K562 (cell line): ENCODE results near the gene DLL4. TPM values are rescaled to one million over a fixed set of nuclear protein-coding genes. Genes with fewer than 3 reads are reported as not detected.
A peak's percentile ranks its signal among the peaks of the same experiment; 100 is the strongest.

Experiments
- ATAC-seq: fragments of 200-7000 bp; cut with Tn5 transposase; 3 replicates; pipeline ENCODE4 v1.9.1; 2020; ENCODE audit warnings: moderate library complexity
- BruUV-seq: library from RNA; stranded (reverse); fragments of 400-500 nt; replicated peaks from 2 replicates; lab custom pipeline; 2021; lab: Mats Ljungman, UMichigan
- CTCF ChIA-PET: fragments of 300-600 bp; formaldehyde crosslinking; extraction: SDS; loops from one replicate; lab custom pipeline; 2021; ENCODE audit warnings: low intra/inter-chr PET ratio; lab: Yijun Ruan, JAX
- POLR2A ChIA-PET: fragments of 300-600, 350-650 bp; sonication (Branson Sonifier 250); formaldehyde crosslinking; extraction: SDS; loops from one replicate; lab custom pipeline; 2021; ENCODE audit warnings: antibody characterized with exemption, inconsistent platforms; lab: Yijun Ruan, JAX
- DNase-seq, 4 experiments: peaks; one replicate each; pipeline versions ENCODE4 v3.0.0 to v3.0.0-alpha.2; 2011 to 2018; ENCODE audit warnings: low spot score in 3 of 4, mixed read lengths in 3 of 4; ENCODE audit errors: extremely low read depth in 1 of 4
- FAIRE-seq: peaks from 2 replicates; lab custom pipeline; 2011; peaks lifted over from hg19 to GRCh38; lab: Jason Lieb, UNC
- H2AFZ ChIP-seq: 2 replicates; pipeline ENCODE4 v1.6.0; 2011; ENCODE audit warnings: low read depth, low read length, control low read depth, inconsistent platforms
- H3K27ac ChIP-seq: fragments of 200-600 bp; 3 replicates; pipeline ENCODE4 v1.8.0; 2011; ENCODE audit warnings: low read depth, mild to moderate bottlenecking, control low read depth, inconsistent platforms, low read length, moderate library complexity, mixed read lengths; ENCODE audit errors: extremely low read depth
- H3K27me3 ChIP-seq, 2 experiments: fragments of 300-600 bp in 1 of 2; 2 replicates in 1 of 2; 3 replicates in 1 of 2; pipeline versions ENCODE4 v1.6.0 to v1.8.0; 2011; ENCODE audit warnings: inconsistent platforms in 2 of 2, low read length in 2 of 2, mild to moderate bottlenecking in 1 of 2, mixed read lengths in 1 of 2, moderate library complexity in 1 of 2; ENCODE audit not compliant: control insufficient read depth in 2 of 2, insufficient read depth in 2 of 2
- H3K36me3 ChIP-seq: fragments of 300-600 bp; 3 replicates; pipeline ENCODE4 v1.8.0; 2011; ENCODE audit warnings: mild to moderate bottlenecking, low read length, inconsistent platforms; ENCODE audit not compliant: control insufficient read depth, insufficient read depth
- H3K4me1 ChIP-seq, 2 experiments: fragments of 200-600 bp in 1 of 2; replicated peaks in 1 of 2; 2 replicates in 1 of 2; 3 replicates in 1 of 2; pipeline versions ENCODE4 v1.5.1 to v1.8.0; 2011; ENCODE audit warnings: inconsistent platforms in 2 of 2, low read length in 2 of 2, mild to moderate bottlenecking in 1 of 2, mixed read lengths in 1 of 2, moderate library complexity in 1 of 2; ENCODE audit not compliant: control insufficient read depth in 2 of 2, insufficient read depth in 2 of 2
- H3K4me2 ChIP-seq: 2 replicates; pipeline ENCODE4 v1.6.1; 2011; ENCODE audit warnings: low read length, control low read depth, inconsistent platforms, mixed read lengths; ENCODE audit not compliant: insufficient read depth
- H3K4me3 ChIP-seq: fragments of 200-600 bp; sonication (generic), shearing (Covaris generic); 2 replicates; pipeline ENCODE4 v1.5.1; 2016; ENCODE audit warnings: control low read depth, inconsistent platforms
- H3K79me2 ChIP-seq: fragments of 200-600 bp; 3 replicates; pipeline ENCODE4 v1.8.0; 2011; ENCODE audit warnings: low read length, inconsistent platforms; ENCODE audit not compliant: control insufficient read depth, insufficient read depth
- H3K9ac ChIP-seq, 2 experiments: 2 replicates each; pipeline versions ENCODE4 v1.6.0 to v1.6.1; 2011; ENCODE audit warnings: low read depth in 2 of 2, low read length in 2 of 2, control low read depth in 1 of 2, inconsistent platforms in 1 of 2, mild to moderate bottlenecking in 1 of 2, mixed read lengths in 1 of 2; ENCODE audit not compliant: insufficient read depth in 1 of 2
- H3K9me1 ChIP-seq: one replicate; pipeline ENCODE4 v1.6.0; 2011; ENCODE audit warnings: inconsistent platforms, mild to moderate bottlenecking, low read length, moderate library complexity; ENCODE audit not compliant: control insufficient read depth, insufficient read depth
- H3K9me3 ChIP-seq: replicated peaks from 2 replicates; pipeline ENCODE4 v1.5.1; 2011; ENCODE audit warnings: low read depth, low read length, inconsistent platforms; ENCODE audit not compliant: control insufficient read depth, insufficient read depth
- H4K20me1 ChIP-seq: replicated peaks from 2 replicates; pipeline ENCODE4 v1.6.1; 2011; ENCODE audit warnings: low read length, inconsistent platforms, mixed read lengths; ENCODE audit not compliant: control insufficient read depth, insufficient read depth
- ERF ChIP-seq: fragments of 450-650 bp; formaldehyde crosslinking; IDR thresholded peaks from 2 replicates; pipeline ENCODE4 v1.4.0; 2020; ENCODE audit warnings: mild to moderate bottlenecking, mixed read lengths
- IFI16 ChIP-seq: fragments of 250-450 bp; sonication (Bioruptor Pico); IDR thresholded peaks from 2 replicates; pipeline ENCODE4 v2.1.2; 2022; ENCODE audit warnings: mild to moderate bottlenecking, inconsistent platforms
- KDM1A ChIP-seq, 2 experiments: fragments of 450-650 bp; IDR thresholded peaks; 2 replicates each; pipeline ENCODE4 v1.6.1; 2016; ENCODE audit warnings: mild to moderate bottlenecking in 2 of 2
- KLF1 ChIP-seq: fragments of 450-650 bp; IDR thresholded peaks from 2 replicates; pipeline ENCODE4 v1.6.1; 2016; ENCODE audit warnings: missing genetic modification characterization, missing compliant biosample characterization
- MAZ ChIP-seq, 2 experiments: fragments of 450-650 bp in 1 of 2; sonication (generic) in 1 of 2; formaldehyde crosslinking; IDR thresholded peaks in 1 of 2; conservative IDR thresholded peaks in 1 of 2; 2 replicates each; pipeline versions ENCODE4 v1.4.0 to v1.5.0; 2020; ENCODE audit warnings: mild to moderate bottlenecking in 1 of 2, missing genetic modification reagents in 1 of 2
- MXI1 ChIP-seq: IDR thresholded peaks from 2 replicates; pipeline ENCODE4 v1.6.1; 2011; ENCODE audit warnings: low read depth, mild to moderate bottlenecking, improper control_type of control experiment, low read length
- NR2C1 ChIP-seq, 2 experiments: fragments of 450-650 bp; IDR thresholded peaks; 2 replicates each; pipeline ENCODE4 v1.6.1; 2017; ENCODE audit warnings: mild to moderate bottlenecking in 2 of 2, antibody characterized with exemption in 1 of 2, inconsistent platforms in 1 of 2, missing compliant biosample characterization in 1 of 2, missing genetic modification characterization in 1 of 2
- THAP7 ChIP-seq: fragments of 250-450 bp; sonication (Bioruptor Pico); IDR thresholded peaks from 2 replicates; pipeline ENCODE4 v1.5.0; 2021
- U2AF2 ChIP-seq: fragments of 200-400 bp; formaldehyde crosslinking; optimal IDR thresholded peaks from 2 replicates; pipeline ENCODE3; 2017; ENCODE audit warnings: low read depth, mild to moderate bottlenecking, low read length
- YBX1 ChIP-seq: fragments of 450-650 bp; IDR thresholded peaks from 2 replicates; pipeline ENCODE4 v1.7.1; 2016; ENCODE audit warnings: mild to moderate bottlenecking
- ZMIZ1 ChIP-seq, 2 experiments: fragments of 150-350 bp in 1 of 2; IDR thresholded peaks; 2 replicates each; pipeline ENCODE4 v1.6.1; 2012 to 2016; ENCODE audit warnings: low read depth in 2 of 2, low read length in 2 of 2, mild to moderate bottlenecking in 1 of 2, moderate library complexity in 1 of 2
- WGBS: fragments of 100-300 bp; shearing (Covaris generic); methylation state at CpG from one replicate; pipeline ENCODE4 v1.1.6; 2016; ENCODE audit warnings: low coverage, mixed read lengths; ENCODE audit not compliant: insufficient coverage; ENCODE audit errors: missing lambda C conversion rate; 5-methylcytosine and 5-hydroxymethylcytosine counted together
- in situ Hi-C: fragments of 300-500 bp; cut with MboI; formaldehyde crosslinking; loops from 4 replicates; pipeline ENCODE4 v1.15.0; 2018; ENCODE audit warnings: inconsistent platforms, mixed read lengths
- intact Hi-C: fragments of 100-400 bp; cut with micrococcal nuclease; formaldehyde crosslinking; loops from 2 replicates; pipeline ENCODE4 v1.14.2; 2022
- polyA plus RNA-seq, 8 experiments: library from polyadenylated mRNA; depleted of rRNA in 4 of 8; stranded (reverse) in 5 of 8; unstranded in 3 of 8; fragments of >200 nt; fragmentation: Nextera tagmentation in 2 of 8; fragmentation: Illumina TruSeq in 1 of 8; extraction: Ambion mirVana in 2 of 8; extraction: Trizol in 1 of 8; gene quantifications; 2 replicates each; pipeline versions ENCODE4 v1.2.1 to v1.2.3, GENCODE V29; 2011 to 2014; ENCODE audit warnings: inconsistent platforms in 1 of 8, missing spikeins in 1 of 8
- total RNA-seq, 7 experiments: library from RNA; depleted of rRNA in 6 of 7; stranded (reverse); fragments of >200 nt in 6 of 7; fragmentation: Illumina TruSeq in 2 of 7; extraction: Trizol in 2 of 7; gene quantifications; 2 replicates each; pipeline versions ENCODE4 v1.2.1 to v1.2.3, GENCODE V29; 2011 to 2021; ENCODE audit warnings: low replicate concordance in 1 of 7

DLL4 gene
- total and polyA plus RNA-seq, 9 of the 15 experiments (the other 6 are each of a cell fraction or from before 2014, with no cell fraction given), result 0.04 to 1.1 (median 0.41) TPM; not detected in 1

DNA sequence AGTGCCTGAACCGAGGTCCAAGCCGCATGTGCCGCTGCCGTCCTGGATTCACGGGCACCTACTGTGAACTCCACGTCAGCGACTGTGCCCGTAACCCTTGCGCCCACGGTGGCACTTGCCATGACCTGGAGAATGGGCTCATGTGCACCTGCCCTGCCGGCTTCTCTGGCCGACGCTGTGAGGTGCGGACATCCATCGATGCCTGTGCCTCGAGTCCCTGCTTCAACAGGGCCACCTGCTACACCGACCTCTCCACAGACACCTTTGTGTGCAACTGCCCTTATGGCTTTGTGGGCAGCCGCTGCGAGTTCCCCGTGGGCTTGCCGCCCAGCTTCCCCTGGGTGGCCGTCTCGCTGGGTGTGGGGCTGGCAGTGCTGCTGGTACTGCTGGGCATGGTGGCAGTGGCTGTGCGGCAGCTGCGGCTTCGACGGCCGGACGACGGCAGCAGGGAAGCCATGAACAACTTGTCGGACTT is 7.1 kb downstream of the DLL4 start:
- Histone ChIP-seq H3K4me2 (no peak overlapping the region), H3K4me3 (no peak overlapping the region), H3K9me3 (no peaks in the 10 kb centered on the region), H3K9ac (peak overlapping the region in 1 of 2 experiments; percentile 53; a peak in 1 of 4 replicates), H3K4me1 (peaks cover 7 to 30% of the 10 kb centered on the region in 2 experiments; a peak in 4 of 5 replicates), H3K27me3 (no peaks in the 10 kb centered on the region), H3K27ac (no peak overlapping the region), H4K20me1 (no peaks in the 10 kb centered on the region), H3K36me3 (no peaks in the 10 kb centered on the region), H3K79me2 (no peaks in the 10 kb centered on the region), H3K9me1 (peaks cover 3% of the 10 kb centered on the region), H2AFZ (no peak overlapping the region)
- BruUV-seq, result no TSS peak
- intact Hi-C loops (no loop called here), in situ Hi-C loops (no loop called here)
- no peak for ATAC-seq
- no peak for FAIRE-seq
- no peak for DNase-seq
- CTCF ChIA-PET, result no interaction called here
- WGBS, result 47% methylated on average over 31 of the region's 31 CpGs
- POLR2A ChIA-PET, result interaction anchor here (0.6 to 1.5 kb wide), 3 partner anchors 17 to 36 kb away, joined by 3 to 4 read pairs (median 3); partner anchors contain the start of gene CHAC1
- TF ChIP-seq ZMIZ1 (IDR thresholded peaks at IDR 0.05; ENCODE audit: low read depth in 2 of 2, low read length in 2 of 2) (no peak), IFI16 (CRISPR knock-in tag) (no peak), MAZ (CRISPR knock-in tag; conservative IDR thresholded peaks at IDR 0.05 in 1 of 2, IDR thresholded peaks at IDR 0.05 in 1 of 2) (no peak), ERF (no peak), KDM1A (IDR thresholded peaks at IDR 0.05) (no peak), MXI1 (no peak), U2AF2 (no peak), THAP7 (CRISPR knock-in tag) (no peak), YBX1 (no peak), NR2C1 (IDR thresholded peaks at IDR 0.05) (no peak), NR2C1 (tag; IDR thresholded peaks at IDR 0.05) (no peak), KLF1 (tag) (no peak)
